NCI-H2196 treated with DMSO at 0.1 percent for 48 hours (cell line): ENCODE results near the gene HTR7.

Experiments
- DNase-seq: peaks from one replicate; lab custom pipeline; 2025; ENCODE audit not compliant: unreplicated experiment; lab: John Stamatoyannopoulos, UW

HTR7 gene

GRCh38 chr10:90741926-90742565 is 115.8 kb downstream of the HTR7 start:
- DNase-seq: no peak

GRCh38 chr10:90740265-90740664 is 117.6 kb downstream of the HTR7 start:
- no peak for DNase-seq

GRCh38 chr10:90738885-90739284 is 119.0 kb downstream of the HTR7 start:
- no peak for DNase-seq

- DNase-seq: no peak
Measured at GRCh38 chr10:90734415-90734814, 123.4 kb downstream of the HTR7 start.

GRCh38 chr10:90732581-90732980 is 125.3 kb downstream of the HTR7 start:
- no peak for DNase-seq

GRCh38 chr10:90723416-90724068 is 134.3 kb downstream of the HTR7 start:
- no peak for DNase-seq

GRCh38 chr10:90722832-90723231 is 135.0 kb downstream of the HTR7 start:
- DNase-seq: no peak

- no peak for DNase-seq
Measured at GRCh38 chr10:90718182-90718581, 139.7 kb downstream of the HTR7 start.

- DNase-seq: no peak
Measured at GRCh38 chr10:90712529-90712928, 145.3 kb downstream of the HTR7 start.

- DNase-seq: no peak
Measured at GRCh38 chr10:90709727-90710126, 148.1 kb downstream of the HTR7 start.

- no peak for DNase-seq
Measured at GRCh38 chr10:90707657-90708056, 150.2 kb downstream of the HTR7 start.

- DNase-seq: no peak
Measured at GRCh38 chr10:90701428-90701827, 156.4 kb downstream of the HTR7 start.

- DNase-seq: no peak
Measured at GRCh38 chr10:90695915-90696676, 161.7 kb downstream of the HTR7 start.
